ENCODE data around the gene URI1.
A peak's percentile ranks its signal among the peaks of the same experiment; 100 is the strongest.
"Not testable (repeated sequence)": the region's sequence is repeated elsewhere in the genome, so short reads cannot be mapped to it uniquely, and the experiment has no call there.

URI1 gene

GRCh38 chr19:29941828-29942403 lies at the start of gene URI1:
Gene URI1 (plus strand): TSS chr19:29942239. CDS start chr19:29942548, 309 bp downstream.
- H3K27ac Mint-ChIP-seq = peak within 1 kb of the TSS; percentile 94
- peaks cover 39% of the 10 kb centered on the region for H3K4me1 Mint-ChIP-seq (ENCODE audit: low read depth)
- H3K4me3 Mint-ChIP-seq = peak within 1 kb of the TSS; percentile 95
- peaks cover 3% of the 10 kb centered on the region for H3K27me3 Mint-ChIP-seq (ENCODE audit: low read depth)
- H3K9me3 Mint-ChIP-seq = peaks cover 10% of the 10 kb centered on the region
- H3K36me3 Mint-ChIP-seq (ENCODE audit: low read depth) = peaks cover 1% of the 10 kb centered on the region

- H3K4me3 Mint-ChIP-seq = no peak overlapping the region
- H3K36me3 Mint-ChIP-seq (ENCODE audit: low read depth) = no peaks in the 10 kb centered on the region
- no peak overlapping the region for H3K27ac Mint-ChIP-seq
- peaks cover 7% of the 10 kb centered on the region for H3K27me3 Mint-ChIP-seq (ENCODE audit: low read depth)
- H3K9me3 Mint-ChIP-seq = no peaks in the 10 kb centered on the region
- no peaks in the 10 kb centered on the region for H3K4me1 Mint-ChIP-seq (ENCODE audit: low read depth)
These were observed 48.3 kb upstream of the URI1 start for GRCh38 chr19:29893606-29894284.

GRCh38 chr19:29896802-29897201 lies 45.2 kb upstream of the URI1 start:
- Mint-ChIP-seq H3K27me3 (ENCODE audit: low read depth) (peaks cover 7% of the 10 kb centered on the region), H3K9me3 (no peaks in the 10 kb centered on the region)

GRCh38 chr19:29897466-29897865 lies 44.6 kb upstream of the URI1 start:
- Mint-ChIP-seq H3K27me3 (ENCODE audit: low read depth) (peaks cover 7% of the 10 kb centered on the region), H3K9me3 (no peaks in the 10 kb centered on the region), H3K27ac (no peak overlapping the region), H3K4me1 (ENCODE audit: low read depth) (no peaks in the 10 kb centered on the region), H3K36me3 (ENCODE audit: low read depth) (no peaks in the 10 kb centered on the region), H3K4me3 (no peak overlapping the region)

More at GRCh38 chr19:29896802-29897201, 45.2 kb upstream of the URI1 start:
- no peak overlapping the region for H3K27ac Mint-ChIP-seq
- no peaks in the 10 kb centered on the region for H3K36me3 Mint-ChIP-seq (ENCODE audit: low read depth)
- H3K4me3 Mint-ChIP-seq = no peak overlapping the region
- no peaks in the 10 kb centered on the region for H3K4me1 Mint-ChIP-seq (ENCODE audit: low read depth)

- Mint-ChIP-seq H3K9me3 (no peaks in the 10 kb centered on the region), H3K4me1 (ENCODE audit: low read depth) (no peaks in the 10 kb centered on the region), H3K27ac (no peak overlapping the region), H3K36me3 (ENCODE audit: low read depth) (no peaks in the 10 kb centered on the region), H3K27me3 (ENCODE audit: low read depth) (no peaks in the 10 kb centered on the region), H3K4me3 (no peak overlapping the region)
These were observed 38.0 kb upstream of the URI1 start for GRCh38 chr19:29904017-29904416.

- no peak overlapping the region for H3K4me3 Mint-ChIP-seq
- H3K27ac Mint-ChIP-seq = no peak overlapping the region
- H3K4me1 Mint-ChIP-seq (ENCODE audit: low read depth) = no peaks in the 10 kb centered on the region
- H3K27me3 Mint-ChIP-seq (ENCODE audit: low read depth) = no peaks in the 10 kb centered on the region
- H3K36me3 Mint-ChIP-seq (ENCODE audit: low read depth) = no peaks in the 10 kb centered on the region
- H3K9me3 Mint-ChIP-seq = no peaks in the 10 kb centered on the region
These were observed 32.8 kb upstream of the URI1 start for GRCh38 chr19:29908963-29909944.

- Mint-ChIP-seq H3K9me3 (no peaks in the 10 kb centered on the region), H3K27me3 (ENCODE audit: low read depth) (no peaks in the 10 kb centered on the region), H3K4me3 (no peak overlapping the region), H3K27ac (no peak overlapping the region), H3K36me3 (ENCODE audit: low read depth) (no peaks in the 10 kb centered on the region), H3K4me1 (ENCODE audit: low read depth) (no peaks in the 10 kb centered on the region)
These were observed 27.1 kb upstream of the URI1 start for GRCh38 chr19:29914933-29915332.

GRCh38 chr19:29915832-29916231 lies 26.2 kb upstream of the URI1 start:
- H3K27me3 Mint-ChIP-seq (ENCODE audit: low read depth); H3K36me3 Mint-ChIP-seq (ENCODE audit: low read depth); H3K4me3 Mint-ChIP-seq; H3K9me3 Mint-ChIP-seq; H3K4me1 Mint-ChIP-seq (ENCODE audit: low read depth); H3K27ac Mint-ChIP-seq: not testable (repeated sequence)

- no peaks in the 10 kb centered on the region for H3K27me3 Mint-ChIP-seq (ENCODE audit: low read depth)
These were observed 24.1 kb upstream of the URI1 start for GRCh38 chr19:29917911-29918310.

GRCh38 chr19:29918891-29919290 lies 23.1 kb upstream of the URI1 start:
- Mint-ChIP-seq H3K4me3 (no peak overlapping the region), H3K4me1 (ENCODE audit: low read depth) (no peaks in the 10 kb centered on the region), H3K27me3 (ENCODE audit: low read depth) (no peaks in the 10 kb centered on the region), H3K9me3 (no peaks in the 10 kb centered on the region), H3K36me3 (ENCODE audit: low read depth) (no peaks in the 10 kb centered on the region), H3K27ac (no peak overlapping the region)

More at GRCh38 chr19:29917911-29918310, 24.1 kb upstream of the URI1 start:
- no peak overlapping the region for H3K27ac Mint-ChIP-seq
- H3K4me3 Mint-ChIP-seq = no peak overlapping the region
- H3K36me3 Mint-ChIP-seq (ENCODE audit: low read depth) = no peaks in the 10 kb centered on the region
- H3K4me1 Mint-ChIP-seq (ENCODE audit: low read depth) = no peaks in the 10 kb centered on the region
- no peaks in the 10 kb centered on the region for H3K9me3 Mint-ChIP-seq

GRCh38 chr19:29922972-29923371 lies 19.1 kb upstream of the URI1 start:
- Mint-ChIP-seq H3K4me3 (no peak overlapping the region), H3K36me3 (ENCODE audit: low read depth) (no peaks in the 10 kb centered on the region), H3K27me3 (ENCODE audit: low read depth) (no peaks in the 10 kb centered on the region), H3K4me1 (ENCODE audit: low read depth) (no peaks in the 10 kb centered on the region), H3K27ac (no peak overlapping the region), H3K9me3 (no peaks in the 10 kb centered on the region)

GRCh38 chr19:29923653-29924052 lies 18.4 kb upstream of the URI1 start:
- no peak overlapping the region for H3K27ac Mint-ChIP-seq
- no peaks in the 10 kb centered on the region for H3K27me3 Mint-ChIP-seq (ENCODE audit: low read depth)
- no peaks in the 10 kb centered on the region for H3K9me3 Mint-ChIP-seq
- no peak overlapping the region for H3K4me3 Mint-ChIP-seq
- H3K36me3 Mint-ChIP-seq (ENCODE audit: low read depth) = no peaks in the 10 kb centered on the region
- H3K4me1 Mint-ChIP-seq (ENCODE audit: low read depth) = peaks cover 2% of the 10 kb centered on the region

GRCh38 chr19:29926031-29926430 lies 16.0 kb upstream of the URI1 start:
- H3K4me3 Mint-ChIP-seq = no peak overlapping the region
- H3K9me3 Mint-ChIP-seq = no peaks in the 10 kb centered on the region
- peaks cover 6% of the 10 kb centered on the region for H3K27me3 Mint-ChIP-seq (ENCODE audit: low read depth)
- peaks cover 2% of the 10 kb centered on the region for H3K4me1 Mint-ChIP-seq (ENCODE audit: low read depth)
- no peaks in the 10 kb centered on the region for H3K36me3 Mint-ChIP-seq (ENCODE audit: low read depth)
- H3K27ac Mint-ChIP-seq = no peak overlapping the region

GRCh38 chr19:29926801-29927200 lies 15.2 kb upstream of the URI1 start:
- Mint-ChIP-seq H3K9me3 (no peaks in the 10 kb centered on the region), H3K4me3 (no peak overlapping the region), H3K27ac (no peak overlapping the region), H3K36me3 (ENCODE audit: low read depth) (no peaks in the 10 kb centered on the region), H3K4me1 (ENCODE audit: low read depth) (peaks cover 2% of the 10 kb centered on the region), H3K27me3 (ENCODE audit: low read depth) (peaks cover 8% of the 10 kb centered on the region)

All from T-helper 1 cell treated with Interleukin-12 subunit alpha and Interleukin-12 subunit beta and Interleukin-4 antibody, amounts not matched to agents 30 μg/mL and 1 μg/mL, for 36 hours (primary cell).